Measurements from ENCODE around the gene TOLLIP.

TOLLIP gene

GRCh38 chr11:1229471-1230120, 79.8 kb downstream of the TOLLIP start:
- DNase-seq: no peak

DNA sequence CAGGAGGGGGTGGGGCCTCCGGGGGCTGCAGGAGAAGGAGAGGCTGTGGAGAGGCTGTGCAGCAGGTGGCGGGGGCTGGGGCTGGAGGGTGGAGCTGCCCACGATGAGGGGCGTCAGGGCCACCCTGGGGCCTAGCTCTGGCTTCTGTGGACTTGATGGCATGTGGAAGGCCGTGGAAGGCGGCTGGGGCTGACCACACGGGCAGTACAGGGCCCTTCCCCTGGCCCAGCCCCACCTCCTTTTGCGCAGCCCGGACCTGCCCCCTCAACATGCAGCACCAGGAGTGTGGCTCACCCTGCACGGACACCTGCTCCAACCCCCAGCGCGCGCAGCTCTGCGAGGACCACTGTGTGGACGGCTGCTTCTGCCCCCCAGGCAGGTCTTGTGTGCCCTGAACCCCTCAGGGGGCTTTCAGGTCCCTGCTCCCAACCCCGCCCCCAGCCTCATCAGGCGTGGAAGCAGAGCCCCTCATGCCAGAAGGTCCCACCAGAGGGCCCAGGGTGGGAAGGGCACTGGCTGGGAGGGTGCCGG, 80.4 kb downstream of the TOLLIP start:
- DNase-seq: no peak

GRCh38 chr11:1228101-1228821, 81.2 kb downstream of the TOLLIP start:
- DNase-seq: no peak

GRCh38 chr11:1227551-1228100, 81.8 kb downstream of the TOLLIP start:
- DNase-seq: no peak

- no peak for DNase-seq
Observed at GRCh38 chr11:1226986-1227550, 82.4 kb downstream of the TOLLIP start.

DNA sequence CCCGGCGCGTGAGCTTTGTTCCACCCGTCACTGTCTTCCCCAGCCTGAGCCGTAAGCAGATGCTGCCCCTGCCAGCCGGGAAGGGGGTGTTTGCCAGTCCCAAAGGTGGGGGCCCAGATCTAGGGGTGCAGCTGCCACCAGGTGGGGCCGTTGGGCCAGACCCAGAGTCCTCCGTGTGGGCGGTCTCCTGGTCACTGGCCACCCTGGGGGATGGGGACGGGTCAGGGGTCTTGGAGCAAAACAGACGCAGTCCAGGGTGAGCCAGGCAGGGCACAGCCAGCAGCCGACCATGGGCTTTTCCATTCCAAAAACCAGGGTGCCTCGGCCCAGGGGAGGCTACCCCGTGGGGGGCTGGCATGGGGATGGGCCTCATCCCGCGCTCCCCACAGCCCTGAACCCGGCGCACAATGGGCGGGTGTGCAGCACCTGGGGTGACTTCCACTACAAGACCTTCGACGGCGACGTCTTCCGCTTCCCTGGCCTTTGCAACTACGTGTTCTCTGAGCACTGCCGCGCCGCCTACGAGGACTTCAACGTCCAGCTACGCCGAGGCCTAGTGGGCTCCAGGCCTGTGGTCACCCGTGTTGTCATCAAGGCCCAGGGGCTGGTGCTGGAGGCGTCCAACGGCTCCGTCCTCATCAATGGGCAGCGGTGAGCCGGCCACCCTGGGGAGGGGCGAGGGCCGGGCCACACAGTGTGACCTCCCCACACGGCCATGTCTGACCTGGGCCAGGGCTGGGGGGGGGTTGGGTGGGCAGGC, 83.0 kb downstream of the TOLLIP start:
- DNase-seq: no peak

GRCh38 chr11:1225386-1226225, 83.8 kb downstream of the TOLLIP start:
- DNase-seq: no peak

- no peak for DNase-seq
Observed at GRCh38 chr11:1224491-1225385, 84.7 kb downstream of the TOLLIP start.
